HG02642 (cell line): Measurements from ENCODE around the gene ACP2.

ENCODE experiments used
- ATAC-seq: cut with Tn5 transposase; IDR thresholded peaks from one replicate; pipeline ENCODE4 v1.9.1; 2021; ENCODE audit warnings: mild to moderate bottlenecking; ENCODE audit not compliant: unreplicated experiment, poor library complexity

Gene ACP2

GRCh38 chr11:47248664-47249377 is at the start of gene ACP2:
ACP2 (minus strand) TSS chr11:47248814; CDS start chr11:47248789, 25 bp downstream.
- ATAC-seq, result peak; percentile 94

DNA sequence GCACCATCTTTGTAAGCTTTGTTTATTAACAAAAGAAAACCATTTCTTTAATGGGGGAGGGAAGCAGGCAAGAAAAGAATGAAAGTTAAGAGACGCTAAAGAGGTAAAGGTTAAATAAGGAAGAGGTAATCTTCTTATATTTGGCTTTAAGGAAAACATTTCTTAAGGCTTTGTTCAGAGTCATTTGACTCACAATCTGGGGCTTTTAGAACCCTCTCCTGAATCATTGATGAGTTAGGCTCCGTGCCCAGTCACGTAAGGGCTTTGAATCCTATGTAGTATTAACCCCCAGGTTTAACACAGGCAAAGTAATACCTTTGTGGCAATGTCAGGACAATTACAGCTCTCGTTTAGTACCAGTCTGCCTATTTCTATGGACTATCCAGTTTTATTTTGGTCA is 47.4 kb upstream of the ACP2 start:
- ATAC-seq, result no peak

DNA sequence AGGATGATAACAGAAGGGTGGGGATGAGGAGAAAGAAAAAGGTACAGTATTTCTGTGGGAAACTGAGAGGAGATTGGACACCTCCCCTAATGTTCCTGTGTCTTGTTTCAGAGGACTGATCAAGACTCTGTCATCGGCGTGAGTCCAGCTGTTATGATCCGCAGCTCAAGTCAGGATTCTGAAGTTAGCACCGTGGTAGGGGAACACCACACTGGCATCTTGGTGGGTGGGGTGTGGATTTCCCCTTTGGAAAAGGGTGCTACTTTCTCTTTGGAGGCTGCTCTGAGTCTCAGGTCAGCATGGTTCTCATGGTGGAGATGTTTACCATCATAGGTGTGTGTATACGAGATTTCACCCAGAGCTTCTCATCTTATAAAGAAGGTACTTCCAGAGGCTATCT is 46.8 kb upstream of the ACP2 start:
- ATAC-seq, result no peak

DNA sequence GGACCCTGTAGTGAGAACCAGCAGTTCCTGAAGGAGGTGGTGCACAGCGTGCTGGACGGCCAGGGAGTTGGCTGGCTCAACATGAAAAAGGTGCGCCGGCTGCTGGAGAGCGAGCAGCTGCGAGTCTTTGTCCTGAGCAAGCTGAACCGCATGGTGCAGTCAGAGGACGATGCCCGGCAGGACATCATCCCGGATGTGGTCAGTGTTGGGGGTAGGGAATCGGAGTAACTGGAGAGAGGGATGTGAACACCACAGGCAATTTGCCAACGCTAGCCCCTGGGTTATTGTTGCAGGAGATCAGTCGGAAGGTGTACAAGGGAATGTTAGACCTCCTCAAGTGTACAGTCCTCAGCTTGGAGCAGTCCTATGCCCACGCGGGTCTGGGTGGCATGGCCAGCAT is 41.2 kb upstream of the ACP2 start:
- no peak for ATAC-seq

DNA sequence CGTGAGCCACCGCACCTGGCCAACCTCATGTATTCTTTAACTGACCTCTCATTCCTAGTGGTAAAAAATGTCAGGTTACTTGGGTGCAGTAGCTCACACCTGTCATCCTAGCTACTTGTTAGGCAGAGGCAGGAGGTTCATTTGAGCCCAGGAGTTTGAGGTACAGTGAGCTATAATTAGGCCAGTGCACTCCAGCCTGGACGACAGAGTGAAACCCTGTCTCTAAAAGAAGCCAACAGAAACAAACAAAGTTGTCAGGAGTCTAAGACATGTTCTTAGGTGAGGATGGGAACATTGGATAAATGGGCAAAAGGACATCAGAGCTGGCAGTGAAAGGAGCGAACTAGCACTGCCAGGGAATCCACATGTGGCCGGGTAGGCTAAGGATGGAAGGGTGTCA is 39.5 kb upstream of the ACP2 start:
- ATAC-seq, result no peak

DNA sequence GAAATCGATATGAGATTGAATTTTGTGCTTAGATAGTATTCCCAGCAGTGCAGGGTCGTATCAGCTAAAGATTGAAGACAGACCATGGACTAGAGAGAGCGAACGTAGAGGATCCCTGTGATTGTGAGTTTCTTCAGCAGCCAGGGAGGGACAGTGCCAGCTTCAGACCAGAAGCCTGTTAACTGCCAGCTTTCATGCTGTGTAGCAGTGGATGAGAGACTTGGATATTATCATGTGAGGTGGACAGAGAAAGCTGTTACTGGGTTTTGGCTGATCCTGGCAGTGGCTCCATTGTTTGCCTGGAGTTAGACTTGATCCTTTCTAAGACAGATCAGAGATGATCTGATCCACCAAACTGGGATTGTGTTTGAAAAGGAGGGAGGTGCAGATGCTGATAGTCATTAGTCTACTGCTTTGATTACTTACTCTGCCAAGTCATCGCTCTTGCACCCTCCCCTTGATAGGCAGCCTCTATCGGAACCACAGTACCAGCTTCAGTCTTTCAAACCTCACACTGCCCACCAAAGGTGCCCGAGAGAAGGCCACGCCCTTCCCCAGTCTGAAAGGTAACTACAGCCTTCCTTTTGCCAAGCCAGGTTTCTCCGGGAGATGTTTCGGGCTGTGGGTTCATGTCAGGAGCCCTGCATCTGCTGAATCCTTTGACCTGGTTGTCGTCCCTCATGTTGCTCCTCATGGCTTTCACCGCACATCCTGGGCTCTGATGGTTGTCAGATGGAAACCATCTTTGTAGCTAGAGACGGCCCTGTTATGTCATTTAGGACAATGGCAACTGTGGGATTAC is 37.6 kb upstream of the ACP2 start:
- ATAC-seq, result no peak

DNA sequence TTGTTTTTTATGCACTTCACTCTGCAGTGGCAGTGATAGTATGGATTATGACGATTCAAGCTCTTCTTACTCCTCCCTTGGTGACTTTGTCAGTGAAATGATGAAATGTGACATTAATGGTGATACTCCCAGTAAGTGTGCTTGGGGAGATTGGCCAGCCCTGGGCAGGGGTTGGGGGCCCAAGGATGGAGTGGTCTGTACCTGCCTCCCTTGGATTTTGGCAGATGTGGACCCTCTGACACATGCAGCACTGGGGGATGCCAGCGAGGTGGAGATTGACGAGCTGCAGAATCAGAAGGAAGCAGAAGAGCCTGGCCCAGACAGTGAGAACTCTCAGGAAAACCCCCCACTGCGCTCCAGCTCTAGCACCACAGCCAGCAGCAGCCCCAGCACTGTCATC is 35.5 kb upstream of the ACP2 start:
- ATAC-seq, result no peak

DNA sequence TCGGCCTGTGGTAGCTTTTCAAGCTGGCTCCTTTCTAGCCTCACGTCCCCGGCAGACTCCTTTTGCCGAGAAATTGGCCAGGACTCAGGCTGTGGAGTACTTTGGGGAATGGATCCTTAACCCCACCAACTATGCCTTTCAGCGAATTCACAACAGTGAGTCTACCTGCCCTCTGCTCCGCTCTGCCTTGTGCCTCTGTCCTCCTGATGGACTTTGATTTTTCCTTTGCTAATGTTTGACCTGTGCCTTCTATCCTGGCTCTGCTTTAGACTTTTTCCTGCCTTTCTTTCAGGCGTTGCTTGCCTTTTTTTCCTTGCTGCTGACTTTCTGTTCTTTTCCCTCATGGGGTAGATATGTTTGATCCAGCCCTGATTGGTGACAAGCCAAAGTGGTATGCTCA is 33.8 kb upstream of the ACP2 start:
- no peak for ATAC-seq

DNA sequence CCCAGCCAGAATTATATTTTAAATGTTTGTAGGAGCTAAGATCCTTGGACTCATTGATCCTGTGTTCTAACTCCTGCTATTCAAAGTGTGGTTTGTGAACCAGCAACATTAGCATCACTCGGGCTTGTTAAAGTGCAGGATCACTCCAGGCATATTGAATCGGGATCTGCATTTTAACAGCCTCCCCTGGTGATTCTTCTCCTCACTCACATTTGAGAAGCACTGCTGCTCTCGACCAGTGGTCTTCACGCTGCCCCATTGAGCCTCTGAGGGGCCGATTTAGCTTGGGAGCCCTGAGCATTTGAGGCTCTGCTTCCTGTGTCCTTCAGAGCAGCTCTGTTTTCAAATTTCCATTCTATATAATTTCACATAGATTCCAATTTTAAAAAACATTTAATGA is 32.2 kb upstream of the ACP2 start:
- no peak for ATAC-seq

DNA sequence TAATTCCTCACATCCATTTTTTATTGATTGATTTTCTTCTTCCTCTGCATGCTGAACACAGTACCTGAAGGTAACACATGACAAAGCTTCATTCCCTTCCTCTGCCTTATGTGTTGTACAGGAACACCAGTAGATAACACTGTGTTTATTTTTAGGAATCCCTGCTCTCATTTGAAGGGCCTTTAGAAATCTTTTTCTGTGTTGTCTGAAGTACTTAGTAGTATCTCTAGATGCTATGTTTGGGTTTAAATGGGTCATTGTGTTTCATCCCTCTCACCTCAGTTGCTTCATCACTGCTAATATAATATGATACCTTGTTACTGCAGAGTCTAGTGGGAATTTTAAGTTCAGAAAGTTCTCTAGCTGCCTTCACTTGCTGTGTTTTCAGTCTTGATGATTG is 31.5 kb upstream of the ACP2 start:
- no peak for ATAC-seq

DNA sequence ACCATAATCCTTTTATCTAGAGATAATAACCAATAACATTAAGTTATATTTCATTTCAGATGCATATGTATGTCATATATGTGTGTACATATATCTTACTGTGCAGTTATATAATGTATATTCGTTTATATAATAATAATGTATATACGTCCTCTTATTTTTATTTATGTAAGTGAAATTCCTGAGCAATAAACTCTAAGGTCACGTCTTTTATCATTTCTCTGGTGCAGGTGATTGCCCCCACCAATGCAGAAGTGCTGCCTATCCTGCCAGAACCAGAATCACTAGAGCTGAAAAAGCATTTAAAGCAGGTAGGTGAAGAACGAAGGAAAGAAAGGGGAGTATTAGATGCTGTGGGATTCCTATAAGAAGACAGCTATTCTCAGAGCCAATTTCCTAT is 30.2 kb upstream of the ACP2 start:
- ATAC-seq, result no peak

- ATAC-seq, result no peak
These were observed 29.4 kb upstream of the ACP2 start for GRCh38 chr11:47278058-47278457.

DNA sequence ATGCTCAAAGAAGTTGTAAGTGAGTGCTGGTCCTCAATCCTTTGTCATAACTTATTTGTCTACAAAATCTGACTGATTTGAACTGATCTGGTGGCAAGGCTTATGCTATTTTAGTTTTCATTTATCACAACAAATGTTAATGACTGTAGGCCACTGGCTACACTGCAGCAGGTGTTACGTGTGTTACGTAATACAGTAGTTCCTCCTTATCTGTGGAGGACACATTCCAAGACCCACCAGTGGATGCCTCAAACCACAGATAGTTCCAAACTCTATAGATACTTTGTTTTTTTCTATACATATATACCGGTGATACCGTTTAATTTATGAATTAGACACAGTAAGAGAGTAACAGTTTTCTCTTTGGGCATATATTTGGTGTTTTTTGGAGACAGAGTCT is 28.3 kb upstream of the ACP2 start:
- ATAC-seq, result no peak

DNA sequence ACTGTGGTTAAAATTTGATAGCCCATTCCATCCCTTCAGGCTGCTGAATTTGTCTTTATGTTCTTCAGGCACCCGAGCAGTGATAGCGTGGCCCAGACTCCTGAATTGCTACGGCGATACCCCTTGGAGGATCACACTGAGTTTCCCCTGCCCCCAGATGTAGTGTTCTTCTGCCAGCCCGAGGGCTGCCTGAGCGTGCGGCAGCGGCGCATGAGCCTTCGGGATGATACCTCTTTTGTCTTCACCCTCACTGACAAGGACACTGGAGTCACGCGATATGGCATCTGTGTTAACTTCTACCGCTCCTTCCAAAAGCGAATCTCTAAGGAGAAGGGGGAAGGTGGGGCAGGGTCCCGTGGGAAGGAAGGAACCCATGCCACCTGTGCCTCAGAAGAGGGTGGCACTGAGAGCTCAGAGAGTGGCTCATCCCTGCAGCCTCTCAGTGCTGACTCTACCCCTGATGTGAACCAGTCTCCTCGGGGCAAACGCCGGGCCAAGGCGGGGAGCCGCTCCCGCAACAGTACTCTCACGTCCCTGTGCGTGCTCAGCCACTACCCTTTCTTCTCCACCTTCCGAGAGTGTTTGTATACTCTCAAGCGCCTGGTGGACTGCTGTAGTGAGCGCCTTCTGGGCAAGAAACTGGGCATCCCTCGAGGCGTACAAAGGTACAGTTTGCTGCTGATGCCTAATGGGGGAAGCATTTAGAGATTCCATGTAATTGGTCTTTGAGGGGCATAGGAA is 26.1 kb upstream of the ACP2 start:
- ATAC-seq, result no peak

- no peak for ATAC-seq
These were observed 24.1 kb upstream of the ACP2 start for GRCh38 chr11:47272706-47273105.

DNA sequence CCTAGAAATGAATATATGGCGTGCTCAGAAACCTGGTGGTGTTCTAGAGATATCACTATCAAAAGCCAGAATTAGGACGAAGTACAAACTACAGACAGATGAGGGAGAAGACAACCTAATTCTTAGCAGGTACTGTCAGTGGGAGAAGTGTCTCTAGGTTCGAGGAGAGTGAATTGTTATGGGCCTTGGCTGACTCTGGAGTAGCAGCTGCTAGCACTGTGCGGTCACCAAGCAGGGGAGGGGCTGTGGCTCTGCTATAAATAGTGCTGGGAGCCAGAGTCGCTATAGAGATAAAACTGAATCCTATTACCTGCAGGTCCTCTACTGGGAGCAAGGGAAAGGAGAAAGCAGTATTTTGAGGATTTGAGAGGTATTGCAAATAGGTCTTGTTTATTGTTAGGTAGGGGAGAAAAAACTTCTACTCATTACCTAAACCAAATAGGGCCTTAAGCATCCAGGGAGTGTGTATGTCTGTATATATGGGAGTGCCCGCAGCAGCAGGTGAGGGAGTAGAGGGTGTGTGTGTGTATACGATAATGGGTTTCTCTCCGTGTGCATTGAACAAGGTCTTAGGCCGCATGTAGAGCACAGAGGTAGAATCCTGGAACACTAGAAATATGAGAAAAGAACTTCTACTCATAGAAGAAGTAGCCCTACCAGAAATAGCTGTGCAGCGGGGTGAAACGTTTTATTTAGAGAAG is 23.5 kb upstream of the ACP2 start:
- no peak for ATAC-seq

GRCh38 chr11:47271328-47271727 is 22.7 kb upstream of the ACP2 start:
- ATAC-seq, result no peak

DNA sequence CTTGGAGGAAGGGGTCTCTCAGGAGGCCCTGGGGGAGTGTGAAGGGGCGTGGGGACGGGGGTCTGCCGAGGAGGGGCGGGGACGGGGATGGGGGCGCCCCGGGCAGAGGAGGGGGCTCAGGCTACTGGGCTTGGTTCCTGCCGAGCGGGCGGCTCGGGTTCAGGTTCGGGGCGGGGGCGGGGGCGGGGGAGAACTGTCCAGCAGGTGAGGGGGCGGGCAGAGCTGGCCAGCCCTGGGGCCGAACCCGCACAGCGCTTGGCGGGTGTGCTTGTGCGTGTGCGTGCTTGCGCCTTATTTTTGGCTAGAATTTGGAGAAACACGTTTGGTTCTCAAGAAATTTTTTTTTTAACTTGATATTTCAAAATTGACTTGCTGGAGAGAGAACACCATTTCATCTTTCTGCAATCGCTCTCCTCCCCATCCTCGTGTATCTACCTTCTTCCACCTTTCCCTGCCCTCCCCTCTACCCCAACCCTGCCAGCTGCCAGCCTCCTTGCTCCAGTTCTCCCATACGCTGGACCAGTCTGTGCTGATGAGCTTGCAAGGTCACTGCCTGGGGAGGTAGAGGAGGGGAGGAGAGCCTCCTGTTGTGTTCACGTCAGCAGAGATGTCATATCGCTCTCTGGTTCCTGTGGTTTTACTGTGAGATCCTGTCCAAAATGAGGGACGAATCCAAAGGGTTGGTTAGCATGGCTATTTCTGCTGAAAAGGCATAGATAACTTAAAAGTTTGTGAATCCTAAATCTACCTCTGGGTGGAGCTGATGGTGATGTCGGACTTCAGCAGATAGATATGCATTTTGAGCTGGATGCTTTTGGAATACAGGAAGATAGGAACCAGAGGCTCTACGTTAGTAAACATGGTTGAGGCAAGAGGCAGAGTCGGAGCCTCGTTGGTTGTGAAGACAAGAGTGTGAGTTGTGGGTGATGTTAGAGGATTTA is 22.0 kb upstream of the ACP2 start:
- no peak for ATAC-seq

GRCh38 chr11:47269829-47270305 is 21.3 kb upstream of the ACP2 start, which contains the start of gene MADD:
MADD (plus strand) TSS chr11:47270133.
- ATAC-seq, result peak; percentile 81
